T-helper 22 cell (primary cell): ENCODE measurements around the gene RBFOX1.

Experiments
- DNase-seq: peaks from one replicate; pipeline ENCODE4 v3.0.0-alpha.2; 2020; ENCODE audit warnings: low read depth

Gene RBFOX1

DNA sequence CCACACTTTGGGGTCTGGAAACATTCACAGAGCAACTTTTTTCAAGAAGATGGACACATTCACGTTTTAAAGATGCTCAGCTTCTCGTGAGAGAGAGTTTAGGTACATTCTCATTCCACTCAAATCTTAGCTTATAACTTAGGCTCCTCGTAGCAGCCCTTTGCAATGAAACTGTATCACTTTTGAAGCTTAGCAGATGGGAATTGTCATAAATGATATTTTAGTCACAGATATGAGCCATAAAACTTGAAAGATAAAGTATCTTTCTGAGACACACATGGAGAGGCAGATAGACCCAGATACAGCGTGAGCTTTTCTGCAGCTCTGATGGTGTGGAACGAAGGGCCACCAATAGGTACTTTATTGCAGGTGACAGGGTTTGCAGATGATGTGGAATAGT lies 41.1 kb downstream of the RBFOX1 start:
- DNase-seq, result no peak

DNA sequence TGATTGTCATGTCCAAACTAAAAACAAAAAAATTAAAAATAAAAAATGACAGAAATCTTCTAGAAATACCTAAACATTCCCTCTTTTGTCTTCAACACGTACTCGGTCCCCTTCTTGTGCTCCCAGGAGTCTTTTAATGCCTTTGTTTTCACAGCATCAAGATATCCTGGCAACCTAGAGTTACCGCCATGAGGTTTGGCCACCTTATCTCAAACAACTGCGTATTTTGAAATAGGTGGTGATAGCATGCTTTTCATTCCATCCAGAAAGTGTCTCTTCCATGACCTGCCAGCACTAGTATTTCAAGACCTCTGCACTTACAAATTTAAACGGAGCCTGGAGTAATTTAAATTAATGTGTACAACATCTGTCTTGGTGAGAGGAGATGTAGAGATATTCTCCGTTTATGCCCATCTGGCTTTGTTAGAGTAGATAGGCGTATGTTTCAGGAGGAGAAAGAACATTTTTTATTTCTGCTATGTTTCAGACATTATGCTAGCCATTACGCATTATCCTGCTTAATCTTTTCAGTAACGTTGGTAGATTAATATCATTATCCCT lies 42.0 kb downstream of the RBFOX1 start:
- DNase-seq, result no peak

DNA sequence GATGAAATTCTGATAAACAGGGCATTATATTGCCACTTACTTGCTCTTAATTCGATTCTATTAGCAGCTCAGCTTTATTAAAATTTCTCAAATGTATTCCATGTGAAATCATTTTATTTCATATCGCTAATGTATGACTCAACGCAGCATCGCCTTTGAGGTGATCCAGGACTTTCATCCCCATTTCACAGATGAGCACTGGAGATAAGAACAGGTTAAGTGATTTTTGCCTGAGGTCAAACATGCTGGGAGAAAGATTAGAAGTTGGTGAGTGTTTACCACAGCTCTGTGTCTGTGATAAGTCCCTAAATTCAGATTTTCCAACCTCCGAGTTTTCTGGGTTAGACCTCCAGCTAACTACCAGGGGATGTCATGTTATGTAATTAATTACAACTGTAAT lies 43.6 kb downstream of the RBFOX1 start:
- no peak for DNase-seq

DNA sequence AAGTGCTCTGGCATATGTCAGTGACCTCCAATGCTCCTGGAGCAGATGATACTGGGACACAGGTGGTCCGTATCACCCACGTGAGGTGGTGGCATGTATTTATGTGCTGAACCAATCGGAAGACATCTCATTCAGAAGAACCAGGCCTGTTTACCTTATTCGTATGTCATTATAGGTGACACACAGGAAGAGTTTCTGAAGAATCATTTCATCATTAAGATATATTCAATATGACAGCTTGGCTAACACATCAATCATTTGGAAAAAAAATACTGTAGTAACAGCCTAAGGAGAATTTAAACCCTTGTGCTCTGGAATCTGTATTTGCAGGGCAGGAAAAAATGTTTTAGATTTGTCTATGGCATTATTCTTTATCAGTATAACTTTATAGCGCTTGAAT lies 44.6 kb downstream of the RBFOX1 start:
- no peak for DNase-seq

DNA sequence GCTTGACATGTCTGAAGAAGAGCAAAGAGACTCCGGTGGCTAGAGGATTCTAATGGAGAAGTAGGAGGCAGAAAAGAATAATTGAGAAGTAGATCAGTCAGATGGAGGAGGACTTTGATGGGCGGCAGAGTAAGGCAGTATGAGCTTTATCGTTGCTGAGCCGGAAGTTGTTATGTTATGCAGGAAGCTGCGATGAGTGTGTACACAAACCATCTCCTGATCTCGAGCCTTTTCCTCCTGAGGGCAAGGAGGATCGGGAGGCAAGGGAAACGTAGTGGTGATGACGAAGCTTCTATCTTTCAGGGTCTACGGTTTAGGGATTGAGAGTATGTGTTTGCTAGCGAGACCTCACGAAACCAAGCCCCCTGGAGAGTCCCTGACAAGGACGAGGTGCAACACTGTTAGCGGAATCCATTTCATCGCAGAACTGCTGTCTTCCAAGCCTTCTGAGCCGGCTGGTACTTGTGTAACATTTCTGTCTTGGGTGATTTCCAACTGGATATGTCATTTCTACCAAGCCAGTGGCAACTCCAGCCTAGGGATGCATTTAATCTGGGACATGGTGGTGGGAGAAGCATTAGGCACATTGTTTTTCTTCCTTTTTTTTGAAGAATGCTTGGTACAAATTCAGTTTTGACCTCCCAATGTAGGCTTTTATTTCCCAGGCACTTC lies 45.5 kb downstream of the RBFOX1 start:
- no peak for DNase-seq

DNA sequence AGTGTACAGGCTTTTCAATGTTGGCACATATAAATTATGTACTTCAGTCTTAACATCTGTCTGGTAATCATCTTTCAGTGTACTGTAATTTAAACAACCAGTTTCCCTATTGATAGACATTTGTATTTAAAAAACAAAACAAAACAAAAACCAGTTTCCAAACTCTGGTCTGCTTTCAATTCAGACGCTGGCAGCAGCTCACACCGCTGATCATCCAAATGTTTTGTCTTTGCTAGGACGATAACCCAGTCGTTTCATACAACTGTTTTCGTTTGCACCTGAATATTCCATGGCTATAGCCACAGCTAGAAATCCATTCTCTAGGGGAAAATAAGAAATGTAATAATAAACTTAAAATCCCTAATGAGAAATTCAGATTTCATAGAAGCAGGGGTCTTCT lies 47.8 kb downstream of the RBFOX1 start:
- no peak for DNase-seq

DNA sequence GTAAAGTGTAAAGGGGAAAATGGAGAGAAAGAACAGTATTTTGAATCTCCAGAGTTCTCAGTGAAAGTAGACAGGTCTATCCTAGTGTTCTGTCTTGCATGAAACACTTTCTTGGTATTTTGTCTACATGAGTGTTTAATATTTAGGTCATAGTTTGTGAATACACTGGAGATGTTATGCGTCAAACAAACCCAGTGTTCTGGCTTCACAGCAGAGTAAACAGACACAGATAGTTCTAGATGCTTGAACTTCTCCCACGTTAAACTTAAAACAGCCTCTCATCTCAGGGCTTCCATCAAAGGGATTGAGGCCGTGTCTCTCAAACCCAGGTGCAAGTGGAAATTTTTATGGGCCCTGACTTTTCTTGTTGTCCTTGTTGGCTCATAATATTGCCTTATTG lies 48.3 kb downstream of the RBFOX1 start:
- DNase-seq, result no peak

DNA sequence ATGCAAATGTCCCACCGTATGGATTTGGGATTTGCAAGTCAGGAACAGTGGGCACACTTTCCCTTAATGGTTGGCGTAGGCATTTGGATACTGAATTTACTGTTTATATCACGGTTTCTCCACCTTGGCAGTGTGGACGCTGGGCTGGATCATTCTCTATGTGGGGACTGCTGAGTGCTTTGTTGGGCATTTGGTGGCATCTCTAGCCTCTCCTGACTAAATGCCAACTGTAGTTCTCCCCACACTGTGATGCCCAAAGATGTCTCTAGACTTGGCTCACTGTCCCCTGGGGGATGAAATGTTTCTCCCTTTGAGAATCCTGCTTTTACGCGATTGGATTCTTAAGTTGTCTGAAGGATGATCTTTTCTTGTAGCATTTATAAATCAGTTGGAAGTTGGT lies 49.0 kb downstream of the RBFOX1 start:
- DNase-seq, result no peak

DNA sequence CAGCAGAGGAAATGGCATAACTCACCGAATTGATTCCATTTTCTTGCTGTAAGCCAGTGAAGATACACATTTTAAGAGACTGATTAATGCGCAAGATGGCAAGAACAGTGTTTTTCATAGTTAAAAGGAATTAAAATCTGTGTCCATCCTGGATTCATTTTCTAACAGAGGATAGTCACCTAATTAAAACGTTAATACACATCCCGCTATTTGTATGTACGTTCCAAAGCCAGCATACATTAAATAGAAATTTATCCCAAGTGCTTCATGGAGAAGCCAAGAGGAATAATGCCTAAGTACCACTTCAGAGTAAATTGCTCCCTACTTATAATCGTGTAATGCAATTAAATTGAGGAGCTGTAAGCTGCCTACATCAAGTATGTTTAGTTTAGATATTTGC lies 49.9 kb downstream of the RBFOX1 start:
- DNase-seq, result no peak

DNA sequence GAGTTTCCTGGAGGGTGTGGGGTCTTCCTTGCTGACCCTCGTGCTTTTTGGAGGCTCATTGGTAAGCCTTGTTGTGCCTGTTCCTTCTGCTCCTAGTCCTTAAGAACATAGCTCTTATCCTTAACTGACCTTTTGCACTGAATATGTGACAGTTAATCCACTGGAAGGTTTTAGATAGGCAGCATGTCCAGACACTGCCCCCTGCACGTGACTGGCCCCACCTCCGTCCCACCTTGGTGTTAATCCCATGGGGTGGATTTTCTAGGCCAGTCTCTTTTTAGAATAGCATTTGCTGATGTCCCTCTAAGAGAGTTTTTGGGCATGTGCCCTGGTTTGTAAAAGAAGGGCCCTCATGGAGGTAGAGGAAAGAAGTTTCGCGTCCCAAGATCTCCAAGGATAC lies 58.3 kb downstream of the RBFOX1 start:
- DNase-seq, result no peak

DNA sequence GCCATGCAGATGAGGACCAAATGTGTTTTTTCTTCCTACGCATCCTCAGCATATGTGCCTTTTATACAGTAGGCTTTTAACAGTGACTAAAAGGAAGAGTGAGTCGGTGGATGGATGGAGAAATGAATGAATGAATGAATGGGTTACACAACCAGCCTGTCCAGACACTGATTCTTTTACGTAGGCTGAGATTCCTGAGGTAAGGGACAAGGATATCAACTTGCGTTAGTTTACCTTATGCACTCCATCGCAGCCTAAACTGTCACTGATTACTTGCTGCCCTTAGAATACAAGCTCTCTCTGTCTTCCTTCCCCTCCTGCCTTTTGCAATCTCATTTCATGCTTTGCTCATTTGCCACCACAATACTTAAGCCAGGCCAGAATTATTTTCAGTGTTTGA lies 59.0 kb downstream of the RBFOX1 start:
- no peak for DNase-seq

DNA sequence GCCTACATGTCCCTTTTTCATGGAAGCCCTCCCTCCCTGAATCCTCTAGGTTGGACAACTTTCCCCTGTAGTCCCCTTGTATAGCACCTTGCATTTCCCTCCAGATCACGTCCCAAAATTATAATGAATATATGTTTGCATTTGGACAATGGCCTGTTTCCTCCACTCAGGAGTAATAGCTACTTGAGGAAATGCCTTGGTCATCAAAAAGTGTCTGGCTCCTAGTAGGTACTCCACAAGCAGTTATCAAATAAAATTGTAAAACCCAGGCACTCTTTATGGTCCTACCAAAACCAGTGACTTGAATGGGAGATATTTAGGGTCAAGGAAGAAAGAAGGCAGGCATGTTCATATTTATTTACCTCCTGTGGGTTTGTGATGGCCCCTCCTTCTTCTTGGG lies 59.6 kb downstream of the RBFOX1 start:
- no peak for DNase-seq

DNA sequence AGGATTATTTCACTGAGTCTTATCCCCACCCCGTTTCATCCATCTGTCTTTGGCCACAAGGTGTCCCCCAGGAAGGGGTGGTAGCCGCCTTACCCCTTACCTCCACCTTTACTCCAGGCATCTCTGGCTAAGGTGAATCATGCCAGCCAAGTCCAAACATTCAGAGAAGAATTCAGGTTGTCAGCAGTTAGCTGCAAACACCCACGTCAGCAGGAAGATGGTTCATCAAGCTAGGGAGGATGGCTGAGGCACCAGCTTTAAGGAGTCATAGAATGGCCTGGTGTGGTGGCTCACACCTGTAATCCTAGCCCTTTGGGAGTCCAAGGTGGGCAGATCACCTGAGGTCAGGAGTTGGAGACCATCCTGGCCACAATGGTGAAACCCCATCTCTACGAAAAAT lies 61.0 kb downstream of the RBFOX1 start:
- DNase-seq, result no peak

DNA sequence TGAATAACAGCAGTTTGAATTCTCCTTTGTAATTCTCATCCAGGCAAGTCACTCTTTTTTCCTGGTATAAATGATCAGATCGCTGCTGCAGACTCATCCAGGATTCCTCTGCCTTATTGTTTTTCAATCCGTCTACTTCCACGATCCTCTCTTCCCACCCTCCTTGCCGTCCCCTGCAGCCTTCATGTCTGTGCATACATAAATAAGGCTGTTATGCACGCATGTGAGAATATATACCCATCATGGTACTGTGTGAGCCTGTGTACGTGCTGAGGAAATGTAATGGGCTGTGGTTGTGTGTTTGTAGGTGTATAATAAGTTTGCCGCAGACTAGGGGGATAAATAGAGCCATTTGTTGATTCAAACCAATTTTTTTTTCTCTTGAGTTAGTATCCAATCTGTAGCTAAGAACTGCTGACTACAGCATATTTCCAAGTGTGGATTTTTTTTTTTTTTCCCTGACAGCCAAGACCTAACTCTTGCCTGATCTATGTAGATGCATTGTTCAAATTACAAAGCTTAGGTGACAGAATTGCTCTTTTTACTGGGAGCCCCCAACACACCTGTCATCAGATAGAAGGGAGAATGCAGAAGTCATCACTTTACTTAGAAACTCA lies 62.2 kb downstream of the RBFOX1 start:
- DNase-seq, result no peak

DNA sequence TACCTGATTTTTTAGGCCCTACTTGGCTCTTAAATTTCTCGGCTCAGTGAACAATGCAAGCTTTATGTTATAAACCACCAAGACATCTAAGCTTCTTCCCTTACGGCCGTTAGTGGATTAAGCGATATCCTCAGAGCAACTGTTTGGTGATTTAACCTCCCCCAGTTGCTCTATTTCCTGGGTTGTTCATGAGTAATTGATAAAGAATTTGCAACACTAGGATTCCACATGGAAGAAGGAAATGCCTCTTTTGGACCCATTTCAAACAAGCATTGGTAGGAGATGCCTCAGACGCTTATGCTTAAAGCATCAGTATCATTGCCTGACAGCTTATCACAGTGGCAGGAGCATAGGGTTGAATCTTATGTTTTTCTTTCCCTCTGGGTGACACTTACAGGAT lies 65.3 kb downstream of the RBFOX1 start:
- DNase-seq, result no peak

DNA sequence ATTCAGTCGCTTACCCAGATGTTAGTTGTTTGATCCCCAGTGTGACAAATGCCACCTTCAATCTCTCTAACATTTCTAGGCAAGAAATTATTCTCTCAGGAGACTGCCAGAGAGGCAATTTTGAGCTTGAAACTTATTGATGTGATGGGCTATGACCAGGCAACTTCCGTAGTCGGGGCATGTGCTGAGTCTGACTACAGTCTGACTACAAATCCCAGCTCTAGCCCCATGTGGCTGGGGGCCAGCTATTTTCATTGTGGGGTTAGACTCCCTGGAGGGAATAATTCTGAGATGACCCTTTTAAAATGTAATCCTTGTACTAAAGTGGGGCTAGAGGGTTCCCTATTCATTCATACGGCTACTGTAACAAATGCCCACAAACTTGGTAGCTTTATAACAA lies 65.9 kb downstream of the RBFOX1 start:
- DNase-seq, result no peak

DNA sequence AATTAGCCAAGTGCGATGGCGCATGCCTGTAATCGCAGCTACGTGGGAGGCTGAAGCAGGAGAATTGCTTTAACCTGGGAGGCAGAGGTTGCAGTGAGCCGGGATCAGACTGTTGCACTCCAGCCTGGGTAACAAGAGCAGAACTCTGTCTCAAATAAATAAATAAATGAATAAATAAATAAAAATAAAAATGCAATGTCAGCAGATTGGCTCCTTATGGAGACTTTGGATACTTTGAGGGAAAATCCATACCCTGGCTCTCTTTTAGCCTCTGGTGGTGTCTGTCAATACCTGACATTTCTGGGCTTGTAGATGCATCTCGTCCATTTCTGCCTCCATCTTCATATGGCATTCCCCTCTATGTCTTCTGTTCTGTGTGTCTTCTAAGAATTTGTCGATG lies 66.7 kb downstream of the RBFOX1 start:
- DNase-seq, result no peak

DNA sequence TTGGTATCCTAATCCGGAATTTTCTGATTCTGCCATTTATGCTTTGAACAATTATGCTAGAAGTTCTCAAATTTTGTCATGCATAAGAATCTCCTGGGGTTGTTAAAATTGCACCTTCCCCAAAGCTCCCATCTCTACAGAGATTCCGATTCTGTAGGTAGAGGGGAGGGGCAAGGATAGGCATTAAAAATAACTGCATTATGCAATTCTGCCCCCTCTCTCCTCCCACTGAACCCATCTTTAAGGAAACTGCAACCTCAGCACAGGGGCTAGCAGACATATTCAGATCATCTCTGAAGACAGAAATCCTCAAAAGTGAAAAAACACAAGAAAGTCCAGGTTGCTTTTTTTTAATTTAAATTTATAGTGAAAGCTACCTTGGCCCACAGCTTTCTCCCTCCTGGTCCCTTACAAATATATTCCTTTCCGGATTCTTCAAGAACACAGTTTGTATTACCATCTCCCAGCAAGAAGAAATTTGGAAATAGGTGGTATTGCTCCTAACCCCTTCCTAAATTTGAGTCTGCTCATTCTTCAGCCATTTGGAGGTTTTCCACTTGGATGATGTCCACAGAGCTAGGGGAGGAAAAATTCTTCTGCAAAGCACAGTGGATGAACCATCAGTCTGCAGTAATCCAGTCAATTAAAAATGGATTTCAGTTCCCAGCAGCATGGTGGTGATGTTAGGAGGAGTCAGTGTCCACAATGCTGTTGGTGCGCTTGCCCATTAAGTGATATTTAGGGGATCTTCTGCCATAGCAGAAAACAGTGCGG lies 67.7 kb downstream of the RBFOX1 start:
- DNase-seq, result no peak

DNA sequence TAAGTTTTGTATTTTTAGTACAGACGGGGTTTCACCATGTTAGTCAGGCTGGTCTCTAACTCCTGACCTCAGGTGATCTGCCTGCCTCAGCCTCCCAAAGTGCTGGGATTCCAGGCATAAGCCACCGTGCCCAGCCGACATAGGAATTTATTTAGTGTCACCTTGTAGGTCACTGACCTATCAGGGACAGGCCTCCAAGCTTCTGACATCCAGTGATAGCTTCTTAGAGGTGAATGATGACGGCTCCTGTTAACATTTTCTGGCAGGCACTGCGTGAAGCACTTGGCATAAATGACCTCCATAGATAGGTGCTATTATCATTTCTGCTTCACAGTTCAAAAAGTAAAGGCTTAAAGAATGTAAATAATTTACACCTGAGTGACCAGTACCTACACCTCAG lies 71.6 kb downstream of the RBFOX1 start:
- no peak for DNase-seq

DNA sequence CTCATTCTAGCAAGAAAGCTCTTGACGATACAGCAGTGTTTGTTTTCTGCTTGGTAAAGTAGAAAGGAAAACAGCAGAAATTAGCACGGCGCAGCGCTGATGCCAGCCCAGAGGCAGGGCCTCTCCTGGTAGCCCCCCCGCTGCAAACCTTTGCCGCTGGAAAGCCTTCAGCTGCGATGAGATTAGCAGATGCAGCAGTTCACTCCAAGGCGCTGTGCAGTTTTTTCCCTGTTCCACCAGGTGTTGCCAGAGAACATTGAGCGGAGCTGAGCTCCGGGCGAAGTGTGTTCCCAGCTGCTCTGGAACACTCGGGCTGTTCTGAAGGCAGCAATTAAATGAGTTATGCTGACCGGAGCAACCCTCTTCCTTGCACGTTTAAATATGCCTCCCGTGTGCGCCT lies 72.5 kb downstream of the RBFOX1 start:
- no peak for DNase-seq

DNA sequence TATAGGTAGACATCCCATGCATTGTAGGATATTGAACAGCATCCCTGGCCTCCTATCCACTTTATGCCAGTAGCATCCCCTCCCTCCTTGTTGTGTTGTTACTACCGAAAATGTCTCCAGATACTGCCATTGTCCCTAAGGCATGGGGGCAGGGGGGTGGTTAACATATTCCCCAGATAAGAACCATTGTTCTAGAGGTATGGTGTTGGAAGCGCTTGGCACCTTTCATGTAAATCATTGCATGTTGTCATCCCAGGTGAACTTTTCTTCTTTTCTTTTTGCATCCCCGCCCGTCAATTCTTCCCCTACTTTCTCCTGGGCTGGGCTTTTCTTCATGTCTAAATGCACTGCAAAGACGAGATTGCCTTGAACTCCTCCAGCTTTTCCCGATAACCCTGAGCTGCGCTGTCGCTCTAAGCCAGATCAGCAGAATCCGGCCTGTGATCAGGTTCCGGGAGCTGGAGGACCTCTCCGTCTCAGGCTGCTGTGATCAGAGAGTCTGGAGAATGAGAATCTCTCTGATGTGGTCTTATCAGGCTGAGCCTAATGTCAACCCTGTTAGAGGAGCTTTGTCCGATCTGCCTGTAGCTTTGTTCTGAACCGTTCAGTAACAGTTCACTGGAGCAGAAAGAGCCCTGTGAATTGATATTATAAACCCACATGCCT lies 76.2 kb downstream of the RBFOX1 start:
- DNase-seq, result no peak

DNA sequence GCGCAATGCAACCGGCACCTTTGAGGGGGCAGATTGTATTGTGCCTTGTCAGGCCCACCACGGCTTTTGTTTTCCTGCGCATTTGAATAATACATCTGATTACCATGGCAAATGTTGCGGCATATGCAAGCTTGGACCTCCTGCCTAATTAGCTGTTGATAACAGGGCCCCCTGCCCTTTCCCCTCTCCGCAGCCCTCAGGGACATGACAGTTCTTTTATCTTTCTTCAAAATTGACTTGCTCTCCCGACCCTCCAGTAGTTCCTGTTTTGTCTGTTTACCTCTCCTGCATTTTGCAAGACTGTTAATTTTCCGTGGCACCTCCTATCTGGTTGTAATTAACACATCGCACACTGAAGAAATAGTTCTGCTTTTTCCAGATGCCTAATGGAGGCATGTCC lies 86.8 kb downstream of the RBFOX1 start:
- DNase-seq, result no peak

DNA sequence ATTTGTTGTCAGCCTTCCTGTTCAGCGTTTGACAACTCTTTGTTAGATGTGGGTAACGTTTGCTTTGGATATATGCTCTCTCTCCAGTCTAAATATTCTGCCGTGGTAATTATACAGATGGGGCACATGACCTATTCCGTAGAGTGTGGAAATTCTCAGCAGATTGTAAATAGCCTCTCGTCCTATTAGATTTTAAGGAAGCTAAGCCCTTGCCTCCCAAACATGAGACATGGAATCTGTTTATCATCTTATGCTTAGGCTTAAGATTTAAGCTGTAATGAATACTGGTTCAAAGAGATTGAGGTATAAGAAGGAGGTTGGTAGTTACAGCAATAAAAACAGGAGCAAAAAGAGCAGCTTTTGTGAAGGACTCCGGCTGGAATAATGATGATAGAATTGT lies 87.4 kb downstream of the RBFOX1 start:
- no peak for DNase-seq
